Parathyroid adenoma (tissue), 2 donors: Measurements from ENCODE around the gene CSF1R.

Experiments used
- H2AFZ ChIP-seq: fragments of 300-600 bp; sonication (generic); one replicate; pipeline ENCODE4 v1.7.0; 2017; ENCODE audit warnings: antibody characterized with exemption, mild to moderate bottlenecking
- H3K27ac ChIP-seq: fragments of 300-600 bp; sonication (generic); one replicate; pipeline ENCODE4 v1.7.0; 2017
- H3K27me3 ChIP-seq: fragments of 300-600 bp; sonication (generic); one replicate; pipeline ENCODE4 v1.7.0; 2017; ENCODE audit warnings: low read length; ENCODE audit not compliant: control insufficient read depth, insufficient read depth
- H3K36me3 ChIP-seq: fragments of 300-600 bp; sonication (generic); one replicate; pipeline ENCODE4 v1.7.0; 2017; ENCODE audit warnings: low read length; ENCODE audit not compliant: control insufficient read depth, insufficient read depth
- H3K4me1 ChIP-seq: fragments of 300-600 bp; sonication (generic); one replicate; pipeline ENCODE4 v1.7.0; 2017; ENCODE audit warnings: control low read depth
- H3K4me2 ChIP-seq: fragments of 300-600 bp; sonication (generic); one replicate; pipeline ENCODE4 v1.7.0; 2017; ENCODE audit warnings: low read length
- H3K4me3 ChIP-seq: fragments of 300-600 bp; sonication (generic); one replicate; pipeline ENCODE4 v1.7.0; 2017; ENCODE audit warnings: low read depth, low read length
- H3K79me2 ChIP-seq: fragments of 300-600 bp; sonication (generic); one replicate; pipeline ENCODE4 v1.7.0; 2017; ENCODE audit warnings: control low read depth
- H3K9ac ChIP-seq: fragments of 300-600 bp; sonication (generic); one replicate; pipeline ENCODE4 v1.7.0; 2017; ENCODE audit warnings: mild to moderate bottlenecking
- H3K9me3 ChIP-seq: fragments of 300-600 bp; sonication (generic); one replicate; pipeline ENCODE4 v1.7.0; 2017; ENCODE audit warnings: low read length; ENCODE audit not compliant: control insufficient read depth
- TF ChIP-seq, protein P1 (sequence below): fragments of 300-600 bp; sonication (generic); IDR thresholded peaks from one replicate; pipeline ENCODE4 v1.7.0; 2017; ENCODE audit warnings: antibody characterized with exemption, mild to moderate bottlenecking
- donor health status: primary hyperparathyroidism.

CSF1R gene

DNA sequence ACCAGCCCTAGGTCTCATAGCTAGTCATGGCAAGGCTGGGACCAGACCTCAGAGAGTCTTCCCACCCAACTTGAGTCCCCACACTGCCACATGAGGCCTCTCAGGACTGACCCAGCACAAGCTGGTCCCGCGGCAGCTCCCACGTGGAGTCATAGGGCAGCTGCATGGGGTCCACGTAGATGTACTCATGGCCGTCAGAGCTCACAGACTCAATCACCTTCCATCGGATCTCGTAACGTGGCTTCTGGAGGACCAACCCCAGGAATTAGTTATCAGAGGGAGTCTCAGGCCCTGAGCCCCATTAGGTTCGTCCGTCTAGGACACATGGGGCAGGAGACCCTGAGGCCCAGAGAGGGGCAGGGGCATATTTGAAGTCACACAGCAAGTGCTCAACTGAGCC, 39.0 kb upstream of the CSF1R start:
- Histone ChIP-seq H3K27me3 (no peaks in the 10 kb centered on the region), H3K9ac (no peak overlapping the region), H3K27ac (no peak overlapping the region), H3K4me2 (no peak overlapping the region), H3K4me1 (peaks cover 5% of the 10 kb centered on the region), H3K9me3 (no peaks in the 10 kb centered on the region), H2AFZ (no peak overlapping the region), H3K4me3 (no peak overlapping the region), H3K36me3 (no peaks in the 10 kb centered on the region), H3K79me2 (no peaks in the 10 kb centered on the region)
- TF ChIP-seq, protein P1, sequence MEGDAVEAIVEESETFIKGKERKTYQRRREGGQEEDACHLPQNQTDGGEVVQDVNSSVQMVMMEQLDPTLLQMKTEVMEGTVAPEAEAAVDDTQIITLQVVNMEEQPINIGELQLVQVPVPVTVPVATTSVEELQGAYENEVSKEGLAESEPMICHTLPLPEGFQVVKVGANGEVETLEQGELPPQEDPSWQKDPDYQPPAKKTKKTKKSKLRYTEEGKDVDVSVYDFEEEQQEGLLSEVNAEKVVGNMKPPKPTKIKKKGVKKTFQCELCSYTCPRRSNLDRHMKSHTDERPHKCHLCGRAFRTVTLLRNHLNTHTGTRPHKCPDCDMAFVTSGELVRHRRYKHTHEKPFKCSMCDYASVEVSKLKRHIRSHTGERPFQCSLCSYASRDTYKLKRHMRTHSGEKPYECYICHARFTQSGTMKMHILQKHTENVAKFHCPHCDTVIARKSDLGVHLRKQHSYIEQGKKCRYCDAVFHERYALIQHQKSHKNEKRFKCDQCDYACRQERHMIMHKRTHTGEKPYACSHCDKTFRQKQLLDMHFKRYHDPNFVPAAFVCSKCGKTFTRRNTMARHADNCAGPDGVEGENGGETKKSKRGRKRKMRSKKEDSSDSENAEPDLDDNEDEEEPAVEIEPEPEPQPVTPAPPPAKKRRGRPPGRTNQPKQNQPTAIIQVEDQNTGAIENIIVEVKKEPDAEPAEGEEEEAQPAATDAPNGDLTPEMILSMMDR, result no peak

DNA sequence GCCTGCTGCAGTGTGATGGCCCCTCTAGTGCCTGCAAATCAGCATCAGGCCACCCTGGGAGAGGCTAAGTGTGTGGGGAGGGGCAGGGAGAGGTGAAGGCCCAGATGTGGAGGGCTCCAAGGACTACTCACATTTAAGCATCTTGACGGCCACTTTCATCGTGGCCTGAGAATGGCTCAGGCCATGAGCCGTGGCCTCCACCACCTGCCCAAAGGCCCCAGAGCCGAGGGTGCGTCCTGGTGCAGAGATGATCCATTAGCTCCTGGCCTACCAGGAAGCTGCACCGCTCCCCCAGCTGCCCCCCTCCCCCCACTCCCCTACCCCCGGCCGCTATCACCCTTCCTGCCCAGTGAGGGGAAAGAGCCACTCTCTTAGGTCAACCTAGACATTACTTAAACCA, 38.2 kb upstream of the CSF1R start:
- no peaks in the 10 kb centered on the region for H3K9me3 ChIP-seq
- TF ChIP-seq, protein P1, result no peak

DNA sequence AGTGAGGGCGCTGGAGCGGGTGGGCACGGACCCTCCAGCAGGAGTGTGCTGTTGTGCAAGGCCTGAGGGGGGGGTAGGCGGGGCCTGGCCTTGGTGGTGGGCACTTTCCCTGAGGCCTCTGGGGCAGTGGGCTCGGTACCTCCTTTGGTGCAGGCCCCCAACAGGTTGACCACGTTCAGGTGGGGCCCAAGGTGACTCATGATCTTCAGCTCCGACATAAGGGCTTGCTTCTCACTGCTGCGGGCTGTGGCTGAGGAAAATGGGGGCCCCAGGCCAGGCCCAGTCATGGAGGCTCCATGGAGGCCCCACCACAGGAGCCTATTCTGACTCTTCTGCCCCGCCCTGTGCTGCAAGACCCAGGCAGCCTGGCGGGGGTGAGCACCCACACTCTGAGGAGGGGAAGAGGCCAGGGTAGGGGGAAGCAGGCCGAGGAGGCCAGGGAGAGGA, 37.8 kb upstream of the CSF1R start:
- Histone ChIP-seq H3K4me3 (no peak overlapping the region), H3K79me2 (no peaks in the 10 kb centered on the region), H3K36me3 (no peaks in the 10 kb centered on the region), H3K4me2 (no peak overlapping the region), H2AFZ (no peak overlapping the region), H3K9ac (no peak overlapping the region), H3K27me3 (no peaks in the 10 kb centered on the region), H3K27ac (no peak overlapping the region), H3K4me1 (no peaks in the 10 kb centered on the region), H3K9me3 (no peaks in the 10 kb centered on the region)
- TF ChIP-seq, protein P1, result no peak

More for the DNA sequence above, 38.2 kb upstream of the CSF1R start:
- Histone ChIP-seq H2AFZ (no peak overlapping the region), H3K9ac (no peak overlapping the region), H3K4me2 (no peak overlapping the region), H3K27me3 (no peaks in the 10 kb centered on the region), H3K36me3 (no peaks in the 10 kb centered on the region), H3K27ac (no peak overlapping the region), H3K79me2 (no peaks in the 10 kb centered on the region), H3K4me3 (no peak overlapping the region), H3K4me1 (no peaks in the 10 kb centered on the region)

DNA sequence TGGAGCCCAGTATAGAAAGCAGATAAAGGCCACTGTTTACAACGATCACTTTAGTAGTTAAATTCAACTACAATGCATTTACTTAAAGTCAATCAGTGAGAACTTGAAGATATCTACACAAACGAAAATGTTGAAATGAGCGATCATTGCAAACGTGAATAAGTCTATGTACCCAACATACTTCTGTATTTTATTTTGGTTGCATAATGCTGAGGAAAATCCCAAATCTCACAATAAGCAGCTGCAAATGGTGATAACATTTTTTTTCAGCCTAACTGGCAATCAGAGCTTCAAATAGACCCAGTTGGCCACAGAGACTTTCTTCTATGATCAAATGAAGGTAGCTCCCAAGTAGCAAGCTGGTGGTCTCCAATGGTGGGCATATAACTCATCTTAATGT, 37.2 kb upstream of the CSF1R start:
- Histone ChIP-seq H3K79me2 (no peaks in the 10 kb centered on the region), H3K9me3 (no peaks in the 10 kb centered on the region), H3K27ac (no peak overlapping the region), H3K4me3 (no peak overlapping the region), H3K4me2 (no peak overlapping the region), H3K27me3 (no peaks in the 10 kb centered on the region), H3K9ac (no peak overlapping the region), H2AFZ (no peak overlapping the region), H3K36me3 (no peaks in the 10 kb centered on the region), H3K4me1 (no peaks in the 10 kb centered on the region)
- TF ChIP-seq, protein P1, result no peak
